Measurements from ENCODE around the gene MAZ.
A peak's percentile ranks its signal among the peaks of the same experiment; 100 is the strongest.

The MAZ gene

DNA sequence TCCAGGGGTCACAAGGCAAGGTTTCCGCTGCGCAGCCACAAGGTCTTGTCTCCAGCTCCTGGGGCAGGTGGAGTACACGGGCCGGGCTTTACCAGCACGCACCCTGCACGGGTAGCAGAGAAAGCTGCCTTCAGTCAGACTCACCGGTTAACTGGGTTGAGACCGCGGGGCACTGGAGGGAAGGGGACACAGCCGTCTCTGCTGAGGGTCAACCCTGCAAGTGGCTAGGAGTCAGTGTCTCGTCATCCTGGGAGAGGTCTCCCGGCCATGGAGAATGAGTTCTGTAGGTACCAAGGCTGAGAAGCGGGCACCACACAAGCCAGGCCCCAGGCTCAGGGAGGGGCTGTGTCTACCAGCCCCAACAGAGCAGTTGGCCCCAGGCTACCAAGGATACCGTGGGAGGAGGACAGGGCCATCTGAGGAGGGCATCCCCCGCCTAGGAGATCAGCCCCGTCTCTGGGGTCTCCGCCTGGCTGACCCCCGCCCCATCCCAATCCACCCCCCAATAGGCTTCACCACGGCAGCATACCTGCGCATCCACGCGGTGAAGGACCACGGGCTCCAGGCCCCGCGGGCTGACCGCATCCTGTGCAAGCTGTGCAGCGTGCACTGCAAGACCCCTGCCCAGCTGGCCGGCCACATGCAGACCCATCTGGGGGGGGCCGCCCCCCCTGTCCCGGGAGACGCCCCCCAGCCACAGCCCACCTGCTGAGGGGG, 2.9 kb downstream of the MAZ start:
- DNase-seq (ENCODE audit: low read depth in 2 of 2, low spot score in 1 of 2): no peak

DNA sequence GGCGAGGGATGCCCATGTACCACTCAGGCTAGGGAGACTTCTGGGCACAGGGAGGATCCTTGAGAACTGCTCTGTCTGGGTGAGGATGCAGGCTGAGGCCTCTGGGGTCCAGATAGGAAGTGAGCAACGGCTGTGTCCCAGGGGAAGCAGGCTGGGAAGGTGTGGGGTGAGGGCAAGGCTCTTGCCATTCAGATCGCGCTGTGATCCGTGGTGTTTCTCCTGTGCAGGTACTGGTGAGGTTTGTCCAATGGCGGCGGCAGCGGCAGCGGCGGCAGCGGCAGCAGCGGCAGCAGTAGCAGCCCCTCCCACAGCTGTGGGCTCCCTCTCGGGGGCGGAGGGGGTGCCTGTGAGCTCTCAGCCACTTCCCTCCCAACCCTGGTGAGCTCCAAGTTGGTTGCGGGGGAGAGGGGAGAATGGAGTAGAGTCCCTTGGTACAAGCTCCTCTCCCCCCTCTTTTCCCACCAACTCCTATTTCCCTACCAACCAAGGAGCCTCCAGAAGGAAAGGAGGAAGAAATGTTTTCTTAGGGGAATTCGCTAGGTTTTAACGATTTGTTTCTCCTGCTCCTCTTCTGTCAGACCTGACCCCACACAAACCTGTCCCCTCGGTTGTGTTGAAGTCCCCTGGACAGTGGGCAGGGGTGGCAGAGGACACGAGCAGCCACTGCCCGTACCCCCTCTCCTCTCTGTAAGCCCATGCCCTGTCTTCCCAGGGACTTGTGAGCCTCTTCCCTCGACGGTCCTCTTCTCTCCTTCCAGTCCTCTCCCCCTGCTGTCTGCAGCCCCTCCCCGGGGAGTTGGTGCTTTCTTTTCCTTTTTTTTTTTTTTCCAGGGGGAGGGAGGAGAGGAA, 3.7 kb downstream of the MAZ start:
- no peak for DNase-seq (ENCODE audit: low read depth in 2 of 2, low spot score in 1 of 2)

DNA sequence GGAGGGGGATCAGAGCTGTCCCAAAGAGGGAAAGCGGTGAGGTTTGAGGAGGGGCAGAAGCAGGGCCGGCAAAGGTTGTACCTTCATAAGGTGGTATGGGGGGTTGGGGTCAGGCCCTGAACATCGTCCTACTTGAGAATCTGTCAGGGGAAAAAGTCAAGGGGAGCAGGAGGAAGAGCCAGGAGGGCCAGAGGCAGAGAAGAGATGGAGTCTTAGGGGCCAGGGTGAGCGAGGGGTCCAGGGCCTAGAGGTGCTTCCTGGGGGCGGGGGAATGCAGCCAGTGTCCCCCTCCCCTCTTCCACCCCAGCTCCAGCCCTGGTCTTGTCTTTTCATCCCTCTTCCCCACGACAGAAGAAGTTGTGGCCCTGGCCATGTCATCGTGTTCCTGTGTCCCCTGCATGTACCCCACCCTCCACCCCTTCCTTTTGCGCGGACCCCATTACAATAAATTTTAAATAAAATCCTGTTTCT, 4.4 kb downstream of the MAZ start:
- no peak for DNase-seq (ENCODE audit: low read depth in 2 of 2, low spot score in 1 of 2)

DNA sequence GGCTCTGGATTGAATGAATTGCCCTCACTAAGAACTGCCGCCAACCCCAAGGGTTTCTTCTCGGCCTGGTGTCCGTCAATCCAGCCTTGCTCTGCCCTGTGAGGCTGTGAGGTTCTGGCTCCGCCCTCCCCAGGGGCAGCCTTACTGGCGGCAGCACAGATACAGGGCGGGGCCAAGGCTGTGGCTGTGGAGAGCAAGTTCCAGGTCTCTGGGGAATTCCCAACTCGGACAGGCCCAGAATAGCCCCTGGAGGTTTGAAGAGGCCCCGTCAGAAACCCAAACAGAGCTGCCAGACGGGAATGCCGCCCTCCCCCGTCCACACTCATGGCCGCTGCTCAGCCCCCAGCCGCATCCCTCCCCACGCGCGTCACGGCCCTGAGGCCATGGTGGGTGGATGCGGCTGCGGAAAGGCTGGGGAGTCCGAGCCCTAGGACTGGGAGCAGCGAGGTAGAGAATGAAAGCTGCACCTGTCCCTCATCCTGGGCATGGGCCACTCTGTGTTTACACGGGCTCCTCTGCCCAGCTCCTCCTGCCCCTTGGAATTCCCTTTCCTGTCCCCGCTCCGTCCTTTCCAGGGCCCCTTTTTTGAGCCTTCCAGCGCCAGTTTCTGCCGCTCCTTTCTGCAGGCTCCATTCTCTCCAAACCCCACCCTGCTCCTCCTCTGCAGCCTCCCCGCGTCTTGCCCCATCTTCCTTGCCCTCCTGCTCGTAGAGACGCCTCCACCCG, 5.0 kb downstream of the MAZ start:
- peak in 1 of 2 donors; percentile 42 for DNase-seq (ENCODE audit: low read depth in 2 of 2, low spot score in 1 of 2)

DNA sequence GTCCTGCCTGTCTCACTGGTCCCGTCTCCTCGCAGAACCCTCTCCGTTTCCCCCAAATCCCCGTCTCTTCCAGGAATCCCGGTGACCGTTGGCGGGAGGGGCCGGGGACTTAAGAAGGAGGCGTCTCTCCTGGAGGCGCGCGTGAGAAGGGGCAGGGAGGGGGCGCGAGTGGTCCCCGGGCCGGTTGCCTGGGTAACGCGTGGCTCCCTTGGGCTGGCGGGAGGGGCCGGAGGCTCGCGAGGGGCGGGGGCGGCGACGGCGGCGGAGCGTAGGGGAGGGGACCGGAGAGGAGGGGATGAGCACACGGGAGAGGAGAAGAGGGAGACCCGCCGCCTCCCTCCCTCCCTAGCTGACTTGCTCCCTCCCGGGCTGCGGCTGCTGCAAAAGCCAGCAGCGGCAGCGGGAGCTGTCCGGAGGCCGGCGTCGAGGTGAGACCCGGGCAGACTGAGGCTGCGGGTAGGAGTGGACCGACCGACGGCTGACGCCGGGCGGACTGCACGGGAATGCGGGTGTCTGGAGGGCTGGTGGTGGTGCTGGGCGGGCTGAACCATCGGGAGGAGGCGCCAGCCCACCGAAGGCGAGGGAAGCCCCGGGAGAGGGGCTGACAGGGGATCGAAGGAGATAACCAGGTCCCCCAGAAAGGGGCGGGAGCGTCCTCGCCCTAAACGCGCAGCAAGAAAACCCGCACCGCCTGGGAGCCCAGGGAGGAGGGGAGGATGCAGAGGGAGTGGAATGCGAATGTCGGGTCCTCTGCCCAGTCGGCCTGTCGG, 5.8 kb downstream of the MAZ start, which contains the start of gene PRRT2:
TSS of gene PRRT2 (plus strand) at position 298 of the 770 bp plus-strand sequence. CDS start 862 bp downstream, outside the sequence.
- no peak for DNase-seq (ENCODE audit: low read depth in 2 of 2, low spot score in 1 of 2)

DNA sequence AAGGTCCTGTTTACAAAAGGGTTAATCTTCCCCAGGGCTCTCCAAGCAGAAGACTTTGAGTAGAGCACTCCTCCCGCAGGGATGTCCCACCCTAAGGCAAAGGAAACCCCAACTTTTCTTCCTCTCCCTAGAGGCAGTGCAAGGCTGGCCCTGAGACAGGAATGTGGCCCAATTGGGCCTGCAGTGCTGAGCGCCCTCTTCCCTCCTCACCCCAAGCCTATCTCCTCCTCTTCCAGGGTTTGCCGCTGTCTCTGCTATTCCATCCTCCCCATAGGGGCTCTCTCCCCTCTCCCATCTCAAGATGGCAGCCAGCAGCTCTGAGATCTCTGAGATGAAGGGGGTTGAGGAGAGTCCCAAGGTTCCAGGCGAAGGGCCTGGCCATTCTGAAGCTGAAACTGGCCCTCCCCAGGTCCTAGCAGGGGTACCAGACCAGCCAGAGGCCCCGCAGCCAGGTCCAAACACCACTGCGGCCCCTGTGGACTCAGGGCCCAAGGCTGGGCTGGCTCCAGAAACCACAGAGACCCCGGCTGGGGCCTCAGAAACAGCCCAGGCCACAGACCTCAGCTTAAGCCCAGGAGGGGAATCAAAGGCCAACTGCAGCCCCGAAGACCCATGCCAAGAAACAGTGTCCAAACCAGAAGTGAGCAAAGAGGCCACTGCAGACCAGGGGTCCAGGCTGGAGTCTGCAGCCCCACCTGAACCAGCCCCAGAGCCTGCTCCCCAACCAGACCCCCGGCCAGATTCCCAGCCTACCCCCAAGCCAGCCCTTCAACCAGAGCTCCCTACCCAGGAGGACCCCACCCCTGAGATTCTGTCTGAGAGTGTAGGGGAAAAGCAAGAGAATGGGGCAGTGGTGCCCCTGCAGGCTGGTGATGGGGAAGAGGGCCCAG, 6.7 kb downstream of the MAZ start:
- DNase-seq (ENCODE audit: low read depth in 2 of 2, low spot score in 1 of 2): no peak

DNA sequence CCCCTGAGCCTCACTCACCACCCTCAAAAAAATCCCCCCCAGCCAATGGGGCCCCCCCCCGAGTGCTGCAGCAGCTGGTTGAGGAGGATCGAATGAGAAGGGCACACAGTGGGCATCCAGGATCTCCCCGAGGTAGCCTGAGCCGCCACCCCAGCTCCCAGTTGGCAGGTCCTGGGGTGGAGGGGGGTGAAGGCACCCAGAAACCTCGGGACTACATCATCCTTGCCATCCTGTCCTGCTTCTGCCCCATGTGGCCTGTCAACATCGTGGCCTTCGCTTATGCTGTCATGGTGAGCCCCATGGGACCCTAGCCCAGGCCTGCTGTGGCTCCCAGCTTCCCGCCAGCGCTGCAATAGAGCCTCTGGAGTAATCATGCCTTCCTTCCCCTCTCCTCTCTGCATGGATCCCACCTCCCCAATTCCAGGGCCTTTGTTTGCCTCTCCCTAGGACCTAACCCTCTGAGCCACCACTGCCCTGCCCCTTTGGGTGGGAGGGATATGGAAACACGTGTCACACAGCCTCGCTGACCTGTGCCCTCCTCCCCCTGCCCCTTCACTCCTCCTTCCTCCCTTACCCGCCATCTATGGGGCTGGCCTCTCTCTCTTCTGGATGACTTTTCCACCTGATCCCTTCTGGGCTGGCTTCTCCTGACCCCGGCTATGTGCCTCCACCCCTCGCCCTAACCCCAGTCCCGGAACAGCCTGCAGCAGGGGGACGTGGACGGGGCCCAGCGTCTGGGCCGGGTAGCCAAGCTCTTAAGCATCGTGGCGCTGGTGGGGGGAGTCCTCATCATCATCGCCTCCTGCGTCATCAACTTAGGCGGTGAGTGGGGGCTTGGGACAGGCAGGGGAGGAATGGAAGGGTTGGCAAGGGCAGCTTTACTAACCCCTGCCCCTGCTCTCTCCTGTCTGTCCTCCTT, 7.6 kb downstream of the MAZ start:
- DNase-seq (ENCODE audit: low read depth in 2 of 2, low spot score in 1 of 2): no peak

DNA sequence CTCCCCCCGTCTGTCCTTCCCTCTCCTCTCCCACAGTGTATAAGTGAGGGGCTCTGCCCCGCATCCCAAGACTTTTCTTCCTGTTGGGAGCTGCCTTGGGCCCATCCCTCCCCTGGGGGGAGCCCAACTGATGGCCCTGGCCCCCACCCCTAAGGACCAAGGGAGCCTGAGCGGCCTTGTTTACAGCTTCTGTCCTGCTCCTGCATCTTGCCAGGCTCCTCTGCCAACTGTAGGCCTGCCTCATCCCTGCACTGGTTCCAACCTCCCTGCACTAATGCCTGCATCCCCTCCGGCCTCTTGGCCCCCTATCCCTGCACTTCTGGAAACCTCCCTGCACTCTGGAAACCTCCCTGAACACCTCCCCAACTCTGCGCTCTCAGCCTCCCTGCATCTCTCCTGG, 8.3 kb downstream of the MAZ start:
- no peak for DNase-seq (ENCODE audit: low read depth in 2 of 2, low spot score in 1 of 2)

DNA sequence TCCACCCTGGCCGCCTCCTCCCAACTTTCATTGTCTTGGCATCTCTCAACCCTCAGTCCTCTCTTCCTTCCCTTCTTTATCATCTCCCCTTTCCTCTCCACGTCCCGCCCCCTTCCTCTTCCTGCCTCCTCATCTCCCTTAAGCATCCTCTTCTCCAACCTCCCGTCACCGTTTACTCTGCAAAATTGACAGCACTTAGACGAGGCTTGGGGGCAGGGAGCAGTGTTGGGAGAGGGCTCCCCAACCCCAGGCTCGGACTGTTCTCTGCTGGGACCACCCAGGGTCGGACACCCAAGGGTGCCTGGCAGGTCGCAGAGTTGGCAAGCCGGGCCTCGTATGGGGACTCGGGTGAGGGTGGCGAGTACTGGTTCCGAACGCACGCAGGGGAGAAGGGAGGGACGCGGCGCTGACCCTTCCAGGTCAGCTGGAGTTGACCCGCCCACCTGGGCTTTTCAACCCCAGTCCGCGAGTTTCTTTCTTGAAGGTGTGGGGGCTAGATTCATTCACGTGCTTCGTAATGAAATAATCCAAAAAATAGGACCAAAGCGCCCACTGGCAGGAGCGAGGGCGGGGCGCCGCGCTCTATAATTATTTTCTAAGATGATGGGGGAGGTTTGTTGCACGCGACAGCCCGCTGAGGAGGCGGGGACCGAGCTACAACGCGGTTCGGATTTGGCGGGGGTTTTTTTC, 8.8 kb downstream of the MAZ start:
- no peak for DNase-seq (ENCODE audit: low read depth in 2 of 2, low spot score in 1 of 2)

DNA sequence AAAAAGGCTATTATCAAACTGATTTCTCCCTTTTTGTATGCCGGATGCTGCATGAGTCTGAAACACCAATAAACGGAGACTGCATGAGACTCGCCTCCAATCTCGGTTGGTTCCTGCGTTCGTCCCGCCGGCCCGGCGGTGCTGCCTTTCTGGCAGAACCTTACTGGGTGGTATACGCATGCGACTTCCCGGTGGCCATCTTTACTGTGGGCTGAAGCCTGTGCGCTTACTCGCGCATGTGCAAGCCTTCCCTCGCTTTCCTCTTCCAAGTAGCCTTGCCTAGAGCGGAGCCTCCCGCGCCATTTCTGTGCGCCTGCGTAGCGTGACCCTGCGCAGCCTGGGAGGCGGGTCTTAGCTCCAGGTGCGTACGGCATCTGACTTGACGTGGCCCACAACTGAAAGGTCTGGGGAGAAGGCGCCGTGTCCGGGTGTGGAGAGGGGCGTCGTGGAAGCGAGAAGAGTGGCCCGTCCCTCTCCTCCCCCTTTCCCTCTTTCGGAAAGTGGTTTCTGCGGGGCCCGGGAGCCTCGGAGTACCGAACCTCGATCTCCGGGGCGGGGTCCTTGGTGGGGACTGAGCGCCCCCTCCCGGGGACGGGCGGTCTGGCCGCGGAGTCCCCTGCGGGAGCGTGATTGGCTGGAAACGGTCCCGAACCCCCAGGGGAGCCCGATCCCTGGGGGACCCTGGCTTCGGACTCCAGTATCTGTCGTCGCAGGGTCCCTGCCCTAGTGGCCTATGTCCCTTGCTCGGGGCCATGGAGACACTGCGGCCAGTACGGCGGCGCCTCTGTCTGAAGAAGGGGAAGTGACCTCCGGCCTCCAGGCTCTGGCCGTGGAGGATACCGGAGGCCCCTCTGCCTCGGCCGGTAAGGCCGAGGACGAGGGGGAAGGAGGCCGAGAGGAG, 9.7 kb downstream of the MAZ start, which contains the start of gene PAGR1:
TSS of gene PAGR1 (plus strand) at position 360 of the 901 bp plus-strand sequence. CDS start at position 734, 374 bp downstream.
- DNase-seq (ENCODE audit: low read depth in 2 of 2, low spot score in 1 of 2): peak; percentile 91 to 97

DNA sequence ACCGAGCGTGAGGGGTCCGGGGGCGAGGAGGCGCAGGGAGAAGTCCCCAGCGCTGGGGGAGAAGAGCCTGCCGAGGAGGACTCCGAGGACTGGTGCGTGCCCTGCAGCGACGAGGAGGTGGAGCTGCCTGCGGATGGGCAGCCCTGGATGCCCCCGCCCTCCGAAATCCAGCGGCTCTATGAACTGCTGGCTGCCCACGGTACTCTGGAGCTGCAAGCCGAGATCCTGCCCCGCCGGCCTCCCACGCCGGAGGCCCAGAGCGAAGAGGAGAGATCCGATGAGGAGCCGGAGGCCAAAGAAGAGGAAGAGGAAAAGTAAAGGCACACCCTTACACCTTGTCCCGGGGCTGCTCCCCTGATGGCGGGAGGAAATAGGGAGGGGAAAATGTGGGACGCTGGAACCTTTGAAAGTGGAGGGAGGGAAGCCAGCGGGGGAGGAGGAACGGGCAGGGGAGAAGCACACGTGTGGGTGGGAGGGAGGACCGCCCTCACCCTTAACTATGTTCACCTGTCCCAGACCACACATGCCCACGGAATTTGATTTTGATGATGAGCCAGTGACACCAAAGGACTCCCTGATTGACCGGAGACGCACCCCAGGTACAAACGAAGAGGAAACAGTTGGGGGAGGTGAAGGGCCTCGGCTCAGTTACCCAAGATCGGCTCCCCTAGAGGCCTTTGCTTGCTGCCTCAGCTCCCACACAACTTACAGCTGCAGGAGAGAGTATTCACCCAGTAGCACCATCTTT, 10.5 kb downstream of the MAZ start:
- no peak for DNase-seq (ENCODE audit: low read depth in 2 of 2, low spot score in 1 of 2)

DNA sequence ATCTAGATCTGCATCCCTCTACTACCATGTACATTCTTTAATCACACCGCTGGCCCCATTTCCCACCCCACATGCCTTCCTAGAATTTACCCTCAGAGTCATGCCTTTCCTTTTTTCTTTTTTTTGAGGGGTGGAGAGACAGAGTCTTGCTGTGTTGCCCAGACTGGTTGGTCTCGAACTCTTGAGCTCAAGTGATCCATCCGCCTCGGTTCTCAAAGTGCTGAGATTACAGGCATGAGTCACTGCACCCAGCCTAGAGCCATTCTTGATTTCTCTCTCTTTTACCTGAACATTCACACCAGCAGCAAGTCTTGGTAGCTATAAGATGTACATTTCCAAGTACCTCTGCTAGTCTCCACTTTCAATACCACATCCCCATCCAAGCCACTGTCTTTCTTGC, 11.8 kb downstream of the MAZ start:
- DNase-seq (ENCODE audit: low read depth in 2 of 2, low spot score in 1 of 2): no peak

DNA sequence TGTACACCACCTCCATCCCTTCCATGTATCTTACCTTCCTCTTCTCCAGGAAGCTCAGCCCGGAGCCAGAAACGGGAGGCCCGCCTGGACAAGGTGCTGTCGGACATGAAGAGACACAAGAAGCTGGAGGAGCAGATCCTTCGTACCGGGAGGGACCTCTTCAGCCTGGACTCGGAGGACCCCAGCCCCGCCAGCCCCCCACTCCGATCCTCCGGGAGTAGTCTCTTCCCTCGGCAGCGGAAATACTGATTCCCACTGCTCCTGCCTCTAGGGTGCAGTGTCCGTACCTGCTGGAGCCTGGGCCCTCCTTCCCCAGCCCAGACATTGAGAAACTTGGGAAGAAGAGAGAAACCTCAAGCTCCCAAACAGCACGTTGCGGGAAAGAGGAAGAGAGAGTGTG, 13.2 kb downstream of the MAZ start:
- DNase-seq (ENCODE audit: low read depth in 2 of 2, low spot score in 1 of 2): no peak

DNA sequence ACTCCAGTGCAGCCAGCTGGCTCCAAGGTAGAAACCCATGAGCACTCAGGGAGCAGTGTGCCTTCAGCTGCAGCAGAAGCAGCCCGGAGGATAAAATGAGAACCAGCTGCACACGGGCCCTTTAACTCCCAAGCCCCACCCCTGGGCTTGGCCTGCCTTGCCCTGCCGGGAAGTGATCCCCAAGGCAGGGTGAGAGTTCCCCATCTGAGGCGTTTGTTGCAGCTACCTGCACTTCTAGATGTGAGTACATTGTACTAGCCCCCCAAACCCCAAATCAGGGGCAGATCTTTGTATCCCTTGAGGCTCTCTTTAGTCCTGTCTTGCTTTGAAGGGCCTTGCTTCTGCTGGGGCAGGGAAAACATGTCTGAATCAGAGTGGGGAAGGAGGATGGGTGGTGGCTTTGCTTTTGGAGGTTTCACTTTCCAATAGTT, 14.0 kb downstream of the MAZ start, which contains the start of gene MVP:
TSS of gene MVP (plus strand) at position 192 of the 431 bp plus-strand sequence. CDS start 10,088 bp downstream, outside the sequence.
- DNase-seq (ENCODE audit: low read depth in 2 of 2, low spot score in 1 of 2): no peak

DNA sequence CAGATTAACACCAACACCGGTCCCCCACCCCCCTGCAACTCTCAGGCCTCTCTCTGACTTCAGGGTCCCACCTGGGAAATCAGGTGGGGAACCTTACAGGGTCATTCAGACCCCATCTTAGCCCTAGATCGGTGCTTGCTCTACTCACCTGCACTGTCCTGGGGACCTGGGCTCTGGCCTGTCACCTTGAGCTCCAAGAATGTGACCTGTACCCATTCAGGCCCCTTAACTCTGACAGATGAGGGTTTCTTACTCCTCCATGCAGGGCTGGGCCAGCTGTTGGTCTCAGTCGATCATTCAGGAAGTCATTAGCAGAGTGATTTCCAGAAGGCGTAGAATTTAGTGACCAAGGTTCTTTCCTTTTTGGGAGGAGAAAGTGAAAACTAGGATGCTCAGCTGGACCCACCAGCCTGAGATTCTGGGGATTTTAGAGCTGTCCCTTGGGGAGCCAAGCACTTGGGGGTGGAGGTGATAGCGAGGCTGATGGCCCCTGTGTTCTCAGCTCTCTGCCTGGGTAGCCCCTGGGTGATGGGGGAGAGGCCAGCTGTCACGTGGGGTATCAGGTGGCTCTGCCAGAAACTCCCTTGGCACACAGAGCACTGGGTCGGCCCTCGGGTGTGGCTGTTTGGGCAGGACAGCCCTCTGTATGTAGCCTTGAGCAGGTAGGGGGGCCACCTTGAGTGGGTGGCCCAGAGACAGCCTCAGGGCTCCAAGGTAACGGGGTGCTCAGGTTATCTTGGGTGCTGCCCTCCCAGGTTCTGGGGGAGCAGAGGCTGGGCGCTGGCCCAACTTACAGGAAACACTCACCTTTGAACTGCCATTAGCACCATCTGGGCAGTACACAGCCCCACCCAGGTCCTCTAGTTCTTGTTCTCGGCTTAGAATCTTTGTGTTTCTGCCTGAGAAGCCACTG, 14.7 kb downstream of the MAZ start:
- DNase-seq (ENCODE audit: low read depth in 2 of 2, low spot score in 1 of 2): no peak

Measured in stimulated activated CD8-positive, alpha-beta memory T cell treated with anti-CD3 and anti-CD28 coated beads, Interleukin-4, amount 100 ng/mL, for 1 hour (primary cell).